GM12872 (cell line): ENCODE results near the gene ZNF516.

Experiments used
- TF ChIP-seq, protein P1 (sequence below): IDR thresholded peaks from 3 replicates; pipeline ENCODE4 v1.5.1; 2011; ENCODE audit warnings: low read depth, mild to moderate bottlenecking, low read length, moderate library complexity; ENCODE audit not compliant: insufficient read depth

Gene ZNF516

DNA sequence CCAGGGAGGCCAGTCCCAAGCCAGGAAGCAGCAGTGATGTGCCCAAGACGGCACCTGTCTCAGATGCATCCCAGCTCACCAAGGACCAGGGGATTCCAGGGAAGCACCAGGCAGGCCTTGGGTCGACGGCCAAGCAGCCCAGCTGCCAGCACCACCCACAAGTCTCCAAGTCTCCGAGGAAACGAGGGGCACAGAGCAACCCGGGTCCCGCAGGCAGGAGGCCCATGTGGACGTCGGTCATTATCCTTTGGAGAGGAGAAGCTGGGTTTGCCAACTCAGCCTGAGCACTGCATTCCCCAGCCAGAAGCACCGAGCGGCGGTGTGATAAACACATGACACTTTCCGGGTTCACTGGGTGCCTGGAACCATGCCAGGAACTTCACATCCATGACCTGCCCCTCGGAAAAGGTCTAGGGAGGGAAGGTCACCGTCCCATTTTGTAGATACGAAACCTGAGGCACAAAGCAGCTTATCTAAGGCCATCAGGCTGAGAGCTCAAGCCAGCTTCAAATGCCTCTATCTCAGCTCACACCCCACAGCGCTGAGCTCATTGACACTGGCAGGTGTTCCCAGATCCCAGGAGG, 104.5 kb downstream of the ZNF516 start:
- TF ChIP-seq, protein P1, sequence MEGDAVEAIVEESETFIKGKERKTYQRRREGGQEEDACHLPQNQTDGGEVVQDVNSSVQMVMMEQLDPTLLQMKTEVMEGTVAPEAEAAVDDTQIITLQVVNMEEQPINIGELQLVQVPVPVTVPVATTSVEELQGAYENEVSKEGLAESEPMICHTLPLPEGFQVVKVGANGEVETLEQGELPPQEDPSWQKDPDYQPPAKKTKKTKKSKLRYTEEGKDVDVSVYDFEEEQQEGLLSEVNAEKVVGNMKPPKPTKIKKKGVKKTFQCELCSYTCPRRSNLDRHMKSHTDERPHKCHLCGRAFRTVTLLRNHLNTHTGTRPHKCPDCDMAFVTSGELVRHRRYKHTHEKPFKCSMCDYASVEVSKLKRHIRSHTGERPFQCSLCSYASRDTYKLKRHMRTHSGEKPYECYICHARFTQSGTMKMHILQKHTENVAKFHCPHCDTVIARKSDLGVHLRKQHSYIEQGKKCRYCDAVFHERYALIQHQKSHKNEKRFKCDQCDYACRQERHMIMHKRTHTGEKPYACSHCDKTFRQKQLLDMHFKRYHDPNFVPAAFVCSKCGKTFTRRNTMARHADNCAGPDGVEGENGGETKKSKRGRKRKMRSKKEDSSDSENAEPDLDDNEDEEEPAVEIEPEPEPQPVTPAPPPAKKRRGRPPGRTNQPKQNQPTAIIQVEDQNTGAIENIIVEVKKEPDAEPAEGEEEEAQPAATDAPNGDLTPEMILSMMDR: no peak

DNA sequence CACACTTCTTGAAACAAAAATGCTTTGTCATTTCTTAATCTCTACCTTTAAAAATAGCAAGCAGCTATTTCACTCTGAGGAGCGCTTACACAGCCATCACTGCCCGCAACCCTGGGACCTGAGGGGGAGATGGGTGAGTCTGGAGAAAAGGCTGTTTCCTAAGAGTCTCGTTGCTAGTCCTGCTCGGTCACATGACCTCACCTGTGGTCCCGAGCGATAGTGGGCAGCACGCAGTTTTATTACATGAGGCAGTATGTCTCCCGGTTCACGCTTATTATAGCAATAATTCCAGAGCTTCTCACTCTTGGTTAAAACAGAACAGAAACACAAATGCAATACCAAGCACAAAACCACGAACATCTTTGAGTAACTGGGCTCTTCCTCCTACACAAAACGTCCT, 105.3 kb downstream of the ZNF516 start:
- TF ChIP-seq, protein P1: no peak

DNA sequence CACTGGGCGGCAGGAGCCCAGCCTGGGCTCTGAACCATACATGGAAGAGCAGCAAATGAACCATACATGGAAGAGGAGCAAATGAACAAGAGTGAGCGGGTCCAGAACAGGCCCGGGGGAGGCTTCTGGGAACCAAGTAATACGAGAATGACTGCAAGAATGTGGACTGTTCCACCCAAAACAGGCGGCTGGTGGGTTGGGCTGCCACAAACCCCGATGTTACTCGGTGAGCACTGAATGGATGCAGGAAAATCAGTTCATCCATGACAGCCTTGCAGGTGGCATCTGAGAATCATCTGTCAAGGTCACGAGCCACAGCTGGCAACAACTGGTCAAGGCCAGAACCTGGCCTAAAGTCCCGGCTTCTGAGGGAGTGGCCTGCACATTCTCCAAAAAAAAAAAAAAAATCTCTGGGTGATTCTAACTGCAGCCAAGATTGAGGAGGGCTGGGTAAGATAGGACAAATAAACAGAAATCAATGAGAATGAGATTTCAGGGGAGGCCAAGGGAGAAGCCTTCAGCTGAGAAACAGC, 106.1 kb downstream of the ZNF516 start:
- TF ChIP-seq, protein P1: no peak

DNA sequence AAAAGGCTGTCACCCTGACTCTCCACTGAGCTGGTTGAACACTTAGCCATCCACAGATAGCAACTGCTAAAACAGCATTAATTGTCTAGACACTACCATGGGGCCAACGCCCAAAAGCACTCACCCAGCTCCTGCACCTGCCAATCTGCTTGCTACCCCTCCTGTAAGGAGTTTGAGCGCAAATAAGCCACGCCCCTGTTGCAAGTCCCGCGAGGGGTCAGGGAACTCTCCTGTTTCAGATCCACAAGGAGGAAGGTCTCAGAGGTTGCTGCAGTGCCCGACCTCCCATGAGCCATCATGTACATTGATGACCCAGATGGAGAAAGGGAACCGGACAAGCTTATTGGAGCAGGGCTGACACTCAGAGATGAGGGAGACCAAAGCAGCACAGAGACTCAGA, 106.8 kb downstream of the ZNF516 start:
- TF ChIP-seq, protein P1: no peak

DNA sequence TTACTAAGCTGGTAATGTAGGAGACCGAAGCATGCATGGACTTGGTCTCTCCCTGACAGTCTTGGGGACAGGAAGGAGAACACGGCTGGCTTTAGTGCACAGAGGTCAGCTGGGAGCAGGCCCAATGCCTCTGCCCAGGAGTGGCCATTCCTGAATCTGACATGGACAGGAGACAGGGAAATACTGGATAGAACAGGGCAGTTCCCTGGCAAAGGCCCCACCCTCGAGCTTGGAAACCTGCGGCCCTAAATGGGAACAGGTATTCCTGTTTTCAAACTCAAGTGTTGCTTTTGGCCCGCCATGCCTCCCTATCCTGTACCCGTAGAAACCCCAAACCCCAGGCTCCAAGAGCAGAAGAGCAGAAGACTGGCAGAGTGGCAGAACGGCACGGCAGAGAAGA, 107.4 kb downstream of the ZNF516 start:
- TF ChIP-seq, protein P1: no peak

DNA sequence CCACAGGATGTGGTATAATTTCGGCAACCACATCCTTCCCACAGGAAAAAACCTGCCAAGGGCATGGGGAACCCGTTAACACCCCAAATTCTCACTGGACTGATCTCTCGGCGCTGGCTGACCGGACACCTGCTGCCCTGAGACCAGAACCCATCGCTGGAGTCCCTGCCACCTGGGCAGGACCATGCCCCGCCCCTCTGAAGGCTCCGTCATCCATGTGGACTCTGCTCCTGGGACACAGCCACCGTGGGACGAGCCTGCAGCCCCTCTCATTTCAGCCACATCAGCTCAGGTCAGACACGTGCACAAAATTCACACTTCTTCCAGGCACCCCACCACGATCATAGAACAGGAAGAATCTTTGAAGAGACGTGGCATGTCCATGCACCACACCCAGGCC, 108.2 kb downstream of the ZNF516 start:
- TF ChIP-seq, protein P1: no peak

DNA sequence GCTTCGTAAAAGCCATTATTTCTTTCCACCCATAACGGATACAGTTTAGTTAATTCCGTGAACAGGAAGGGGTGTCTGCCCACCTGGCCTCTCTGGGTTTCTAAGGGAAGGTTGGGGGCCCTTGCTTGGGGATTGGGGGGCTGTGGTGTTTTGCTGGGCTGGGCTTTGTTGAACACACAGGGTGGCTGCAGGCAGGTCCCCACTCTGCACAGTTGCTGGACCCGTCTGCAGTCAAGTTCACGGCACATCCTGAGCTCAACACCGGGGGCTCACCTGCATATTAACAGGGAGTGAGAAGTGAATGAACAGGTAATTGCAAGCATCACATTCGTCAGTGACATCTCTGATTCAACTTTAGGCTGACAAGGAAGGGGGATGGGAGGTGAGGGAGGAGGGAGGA, 109.0 kb downstream of the ZNF516 start:
- TF ChIP-seq, protein P1: no peak
